HG03469 (cell line): ENCODE results near the gene ANKRD13B.
"Not testable (repeated sequence)": the region's sequence is repeated elsewhere in the genome, so short reads cannot be mapped to it uniquely, and the experiment has no call there.

Experiments used
- ATAC-seq: cut with Tn5 transposase; IDR thresholded peaks from one replicate; pipeline ENCODE4 v1.9.1; 2021; ENCODE audit warnings: mild to moderate bottlenecking, moderate library complexity, moderate number of reproducible peaks; ENCODE audit not compliant: unreplicated experiment

Gene ANKRD13B

DNA sequence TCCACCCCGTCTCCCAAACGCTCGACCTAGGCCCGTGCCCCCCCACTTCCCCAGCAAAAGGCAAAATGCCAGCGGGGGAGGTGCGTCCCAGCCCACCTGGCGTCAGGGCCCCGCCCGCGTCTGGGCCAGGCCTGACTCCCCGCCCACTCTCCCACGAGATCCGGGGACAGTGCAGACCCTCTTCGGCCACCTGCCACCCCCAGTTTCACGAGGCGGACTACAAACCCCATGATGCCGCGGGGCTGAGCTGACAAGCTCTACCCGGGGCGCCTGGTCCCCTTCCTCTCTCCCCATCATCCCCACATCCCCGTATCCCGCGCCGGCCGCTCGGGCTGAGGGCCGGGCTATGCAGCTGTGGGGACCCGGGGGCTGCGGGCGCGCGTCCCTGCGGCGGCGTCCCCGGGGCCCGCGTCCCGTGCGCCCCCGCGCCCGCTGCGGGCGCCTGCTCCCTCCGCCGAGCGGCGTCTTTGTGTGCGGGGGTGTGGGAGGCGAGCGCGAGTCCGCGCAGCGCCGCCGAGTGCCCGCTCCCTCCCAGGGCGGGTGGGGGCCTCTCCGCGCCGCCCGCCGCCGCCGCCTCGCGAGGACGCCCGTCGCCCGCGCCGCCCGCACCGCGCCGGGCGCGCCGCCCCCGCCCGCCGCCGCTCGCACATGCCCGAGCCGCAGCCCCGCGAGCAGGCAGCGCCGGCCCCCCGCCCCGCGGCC is at the start of gene ANKRD13B:
ANKRD13B (plus strand) TSS at position 283 of the 702 bp plus-strand sequence. CDS start 490 bp downstream, outside the sequence.
- ATAC-seq, result no peak

DNA sequence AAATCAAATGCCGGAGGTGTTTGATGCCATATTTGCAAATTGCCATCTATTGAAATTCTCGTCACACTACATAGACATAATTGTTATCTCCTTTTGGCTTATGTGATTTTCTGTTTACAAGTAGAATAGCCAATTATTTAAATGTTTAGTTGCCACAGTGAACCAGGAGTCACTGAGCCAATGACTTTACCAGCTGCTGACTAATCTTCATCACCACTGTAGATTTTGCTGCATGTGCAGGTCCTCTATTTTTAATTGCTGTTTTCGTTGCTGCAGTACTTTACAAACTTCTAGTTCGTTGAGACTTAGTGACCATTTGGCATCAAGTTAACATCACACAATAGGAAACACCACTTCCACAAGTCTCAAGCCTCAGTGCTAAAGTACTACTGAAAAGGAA is 48.9 kb upstream of the ANKRD13B start:
- ATAC-seq, result no peak

DNA sequence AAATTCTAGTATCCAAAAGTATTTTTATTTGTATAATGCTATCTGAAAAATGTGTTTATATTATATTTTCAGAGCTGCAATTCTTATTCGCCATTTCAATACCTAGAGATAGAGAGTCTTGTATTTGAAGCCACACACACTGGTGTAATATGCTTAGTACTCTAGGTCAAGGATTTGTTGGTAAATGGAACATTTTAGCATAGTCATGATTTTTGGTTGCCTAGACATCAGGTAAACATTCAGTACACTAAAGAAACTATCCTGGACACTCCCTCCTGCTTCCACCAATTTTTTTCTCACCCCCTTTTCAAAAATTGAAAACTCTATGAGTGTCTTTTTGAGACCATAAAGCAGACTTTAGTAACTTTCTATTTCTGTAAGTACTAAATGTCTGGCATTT is 46.8 kb upstream of the ANKRD13B start:
- ATAC-seq, result no peak

- no peak for ATAC-seq
Measured at GRCh38 chr17:29546830-29547229, 46.1 kb upstream of the ANKRD13B start.

DNA sequence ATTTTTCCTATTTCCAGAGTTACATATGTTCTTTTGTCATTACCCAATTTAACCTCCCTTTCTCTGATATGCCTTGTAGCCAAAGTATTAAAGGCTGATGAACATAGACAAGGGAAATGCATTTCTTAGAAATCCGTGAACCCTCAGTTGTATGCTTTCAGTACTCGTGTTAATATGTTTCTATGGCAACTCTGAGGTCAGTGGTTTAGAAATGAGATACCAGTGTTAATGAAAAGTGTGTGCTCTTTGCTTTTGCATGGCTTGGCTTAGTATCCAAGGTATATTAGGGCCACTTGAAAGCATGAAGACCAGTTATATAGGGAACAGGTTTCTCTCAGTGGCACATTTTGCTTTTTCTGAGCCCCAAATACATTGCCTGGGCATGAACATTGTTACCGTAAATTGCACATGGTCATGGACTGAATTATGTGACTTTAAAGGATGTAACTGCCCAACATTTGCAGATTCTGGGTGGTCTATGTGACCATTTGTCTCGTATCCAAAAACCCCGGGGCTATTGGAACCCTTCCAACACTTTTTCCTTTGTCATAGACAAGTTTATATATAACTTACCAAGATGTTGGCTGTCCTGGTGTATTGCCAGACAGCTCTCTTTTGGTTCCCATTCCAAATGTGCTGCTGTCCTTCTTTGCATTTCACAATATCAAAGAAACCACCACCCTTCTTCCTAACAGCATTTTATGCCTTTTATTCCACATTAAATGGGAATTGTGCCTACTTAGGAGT is 43.6 kb upstream of the ANKRD13B start:
- ATAC-seq, result no peak

- ATAC-seq, result no peak
Measured at GRCh38 chr17:29555840-29556239, 37.1 kb upstream of the ANKRD13B start.

GRCh38 chr17:29557085-29557738 is 35.7 kb upstream of the ANKRD13B start:
- no peak for ATAC-seq

DNA sequence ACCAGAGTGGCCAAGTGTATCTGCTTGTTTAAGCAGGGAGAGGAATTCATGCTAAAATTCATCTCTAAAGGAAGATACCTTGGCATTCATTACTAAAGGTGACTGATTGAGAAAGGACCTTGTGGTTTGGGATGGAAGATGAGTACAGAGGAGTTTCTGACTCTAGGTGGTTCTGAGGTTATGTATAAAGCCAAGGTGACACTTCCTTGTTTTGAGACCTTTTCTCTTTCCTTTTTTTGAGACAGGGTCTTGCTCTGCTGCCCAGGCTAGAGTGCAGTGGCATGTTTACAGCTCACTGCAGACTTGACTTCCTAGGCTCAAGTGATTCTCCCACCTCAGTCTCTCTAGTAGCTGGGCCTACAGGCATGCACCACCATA is 35.2 kb upstream of the ANKRD13B start:
- no peak for ATAC-seq

DNA sequence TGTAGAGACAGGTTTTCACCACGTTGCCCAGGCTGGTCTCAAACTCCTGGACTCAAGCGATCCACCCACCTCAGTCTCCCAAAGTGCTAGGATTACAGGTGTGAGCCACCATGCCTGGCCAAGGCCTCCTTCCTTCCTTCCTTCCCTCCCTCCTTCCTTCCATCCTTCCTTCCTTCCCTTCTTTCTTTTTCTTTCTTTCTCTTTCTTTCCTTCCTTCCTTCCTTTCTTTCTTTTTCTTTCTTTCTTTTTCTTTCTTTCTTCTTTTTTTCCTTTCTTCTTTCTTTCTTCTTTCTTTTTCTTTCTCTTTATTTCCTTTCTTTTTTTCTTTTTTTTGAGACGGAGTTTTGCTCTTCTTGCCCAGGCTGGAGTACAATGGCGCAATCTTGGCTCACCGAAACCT is 34.8 kb upstream of the ANKRD13B start:
- not testable (repeated sequence) for ATAC-seq

DNA sequence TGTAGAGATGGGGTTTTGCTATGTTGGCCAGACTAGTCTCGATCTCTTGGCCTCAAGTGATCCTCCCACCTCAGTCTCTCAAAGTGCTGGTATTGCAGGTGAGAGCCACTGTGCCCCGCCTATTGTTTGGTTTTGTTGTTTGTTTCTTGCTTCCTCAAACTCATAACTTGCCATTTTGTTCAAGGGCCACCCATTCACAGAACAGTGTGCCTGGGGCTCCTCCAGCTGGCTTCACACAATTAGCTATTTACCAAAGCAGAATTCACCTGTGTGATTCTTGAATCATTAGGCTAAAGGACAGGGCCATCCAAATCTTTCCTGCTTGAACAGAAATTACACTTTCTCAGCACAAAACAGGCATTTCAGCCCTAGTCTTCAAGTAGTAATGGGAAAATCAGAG is 33.3 kb upstream of the ANKRD13B start:
- no peak for ATAC-seq

GRCh38 chr17:29560316-29560715 is 32.6 kb upstream of the ANKRD13B start:
- ATAC-seq, result no peak

DNA sequence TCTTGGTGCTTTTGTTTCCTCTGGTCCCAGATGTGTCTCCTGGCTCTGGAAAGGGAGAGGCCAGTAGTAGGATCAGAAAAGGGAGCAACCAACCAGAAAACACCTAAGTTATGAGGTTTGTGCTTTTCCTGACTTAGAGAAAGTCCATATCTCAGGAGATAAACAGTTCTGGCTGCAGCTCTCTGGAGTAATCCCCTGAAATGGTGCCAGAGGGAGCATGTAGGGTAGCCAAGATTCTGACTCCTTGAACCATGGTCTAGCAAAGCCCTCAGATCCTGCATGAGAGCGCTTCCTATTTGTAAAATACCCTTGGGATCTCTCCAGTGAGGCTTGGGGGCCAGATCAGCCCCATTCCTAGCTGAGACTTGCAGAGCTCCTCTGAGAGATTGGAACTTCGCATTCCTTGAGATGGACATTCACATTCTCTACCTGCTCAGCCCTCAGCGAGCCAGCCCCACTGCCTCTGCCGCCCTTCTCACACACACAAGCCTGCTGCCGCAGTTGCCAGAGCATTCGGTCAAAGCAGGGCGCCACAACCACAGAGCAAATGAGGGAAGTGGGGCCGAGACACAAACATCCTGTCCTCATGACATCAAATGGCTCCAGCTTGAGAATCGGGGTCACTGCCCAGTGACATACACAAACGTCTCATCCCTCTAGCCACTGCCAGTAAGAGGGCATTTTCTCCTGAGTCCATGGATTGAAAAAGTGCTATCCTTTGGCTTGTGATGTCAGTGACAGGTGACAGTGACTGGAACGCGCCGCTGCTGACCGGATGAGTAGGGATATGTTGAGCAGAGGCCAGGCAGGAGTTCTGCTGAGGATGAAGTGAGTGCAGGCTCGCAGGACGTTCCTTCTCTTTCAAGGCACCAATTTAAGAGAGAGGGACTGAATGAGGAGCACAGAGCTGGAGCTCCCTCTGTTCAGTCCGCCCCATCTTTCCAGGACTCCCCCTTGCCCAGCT is 31.1 kb upstream of the ANKRD13B start:
- no peak for ATAC-seq

- ATAC-seq, result no peak
Measured at GRCh38 chr17:29562615-29563014, 30.3 kb upstream of the ANKRD13B start.

- no peak for ATAC-seq
Measured at GRCh38 chr17:29563816-29564215, 29.1 kb upstream of the ANKRD13B start.

- ATAC-seq, result no peak
Measured at GRCh38 chr17:29565643-29566472, 27.1 kb upstream of the ANKRD13B start.

- no peak for ATAC-seq
Measured at GRCh38 chr17:29566473-29567303, 26.2 kb upstream of the ANKRD13B start, which contains the start of gene ABHD15. Gene ABHD15 (minus strand): TSS chr17:29567037. CDS start chr17:29566966, 71 bp downstream.

DNA sequence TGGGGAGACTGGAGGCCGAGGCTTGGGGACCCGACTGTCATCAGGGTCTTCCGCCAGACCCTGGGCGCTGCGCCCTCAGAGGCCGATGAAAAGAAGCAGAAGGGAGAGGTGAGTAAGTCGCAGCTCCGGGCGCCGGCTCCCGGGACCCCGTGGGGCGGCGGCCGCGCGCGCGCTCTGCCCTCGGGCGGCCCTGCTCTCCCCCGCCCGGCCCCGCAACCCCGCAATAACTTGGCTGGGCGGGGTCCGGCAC is 25.7 kb upstream of the ANKRD13B start:
- ATAC-seq, result no peak

GRCh38 chr17:29567554-29568330 is 25.2 kb upstream of the ANKRD13B start:
- no peak for ATAC-seq
